ENCODE data around the gene GDF15.
"Not testable (repeated sequence)": the region's sequence is repeated elsewhere in the genome, so short reads cannot be mapped to it uniquely, and the experiment has no call there.

Gene GDF15, protein sequence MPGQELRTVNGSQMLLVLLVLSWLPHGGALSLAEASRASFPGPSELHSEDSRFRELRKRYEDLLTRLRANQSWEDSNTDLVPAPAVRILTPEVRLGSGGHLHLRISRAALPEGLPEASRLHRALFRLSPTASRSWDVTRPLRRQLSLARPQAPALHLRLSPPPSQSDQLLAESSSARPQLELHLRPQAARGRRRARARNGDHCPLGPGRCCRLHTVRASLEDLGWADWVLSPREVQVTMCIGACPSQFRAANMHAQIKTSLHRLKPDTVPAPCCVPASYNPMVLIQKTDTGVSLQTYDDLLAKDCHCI

GRCh38 chr19:18385675-18386542, at the start of gene GDF15:
GDF15 (plus strand) TSS chr19:18386158; CDS start chr19:18386190, 32 bp downstream.
- peak in 1 of 2 experiments; percentile 41 for DNase-seq

DNA sequence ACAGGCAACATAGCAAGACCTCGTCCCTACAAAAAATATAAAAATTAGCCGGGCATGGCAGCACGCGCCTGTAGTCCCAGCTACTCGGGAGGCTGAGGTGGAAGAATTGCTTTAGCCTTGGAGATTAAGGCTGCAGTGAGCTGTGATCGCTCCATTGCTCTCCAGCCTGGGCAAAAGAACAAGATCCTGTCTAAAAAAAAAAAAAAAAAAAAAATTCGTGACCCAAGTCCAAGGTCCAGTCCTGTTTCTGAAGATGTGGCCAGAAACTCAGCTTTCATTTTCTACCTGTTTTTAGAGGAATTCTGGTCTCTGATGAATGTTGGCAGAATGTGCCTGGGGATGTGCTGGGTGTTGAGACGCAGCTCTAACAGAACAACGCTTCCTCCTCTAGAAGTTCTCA, 47.4 kb upstream of the GDF15 start:
- DNase-seq = no peak

DNA sequence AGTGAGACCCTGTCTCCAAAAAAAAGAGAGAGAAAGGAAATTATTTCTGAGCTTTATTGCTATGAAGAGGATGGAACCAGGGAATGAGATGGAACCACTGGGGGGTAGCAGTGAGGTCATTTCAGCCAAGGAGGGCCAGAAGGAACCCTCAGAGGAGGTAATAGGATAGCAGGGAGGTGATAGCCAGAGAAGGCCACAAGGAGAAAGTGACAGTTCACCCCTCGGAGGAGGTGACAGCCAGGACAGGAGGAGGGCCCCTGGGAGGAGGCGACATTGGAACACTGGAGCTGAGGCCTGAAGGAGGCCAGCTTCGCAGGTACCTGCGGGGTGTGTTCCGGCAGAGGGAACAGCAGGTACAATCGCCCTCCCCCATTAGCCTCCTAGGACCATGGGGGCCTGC, 46.2 kb upstream of the GDF15 start:
- peak; percentile 21 to 55 for DNase-seq

- DNase-seq = peak; percentile 44 to 80
Observed at GRCh38 chr19:18340190-18340989, 45.6 kb upstream of the GDF15 start, which contains the start of gene PGPEP1. PGPEP1 (plus strand) TSS chr19:18340598; CDS start chr19:18340682, 84 bp downstream.

GRCh38 chr19:18340990-18341868, 44.7 kb upstream of the GDF15 start:
- DNase-seq = peak; percentile 22 to 71

GRCh38 chr19:18342090-18342632, 43.8 kb upstream of the GDF15 start:
- DNase-seq = no peak

GRCh38 chr19:18344582-18344950, 41.4 kb upstream of the GDF15 start:
- no peak for DNase-seq

DNA sequence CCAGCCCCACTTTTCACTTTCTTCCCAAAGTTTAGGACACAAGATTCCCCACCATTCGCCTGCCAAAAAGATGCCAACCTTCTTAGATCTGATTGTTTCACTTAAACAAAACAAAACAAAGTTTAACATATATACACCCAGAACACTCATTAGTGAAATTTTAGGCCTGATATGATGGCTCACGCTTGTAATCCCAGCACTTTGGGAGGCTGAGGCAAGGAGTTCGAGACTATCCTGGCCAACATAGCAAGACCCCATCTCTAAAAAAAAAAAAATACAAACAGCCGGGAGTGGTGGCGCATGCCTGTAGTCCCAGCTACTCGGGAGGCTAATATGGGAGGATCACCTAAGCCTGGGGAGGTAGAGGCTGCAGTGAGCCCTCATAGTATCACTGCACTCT, 40.7 kb upstream of the GDF15 start:
- DNase-seq = no peak

- DNase-seq = no peak
Observed at GRCh38 chr19:18346091-18346490, 39.9 kb upstream of the GDF15 start.

GRCh38 chr19:18348171-18348570, 37.8 kb upstream of the GDF15 start:
- no peak for DNase-seq

GRCh38 chr19:18348818-18349339, 37.1 kb upstream of the GDF15 start:
- DNase-seq = not testable (repeated sequence)

- DNase-seq = peak in 1 of 2 experiments; percentile 40
Observed at GRCh38 chr19:18349524-18350128, 36.3 kb upstream of the GDF15 start.

GRCh38 chr19:18350490-18350889, 35.5 kb upstream of the GDF15 start:
- no peak for DNase-seq

- DNase-seq = no peak
Observed at GRCh38 chr19:18351544-18351943, 34.4 kb upstream of the GDF15 start.

- no peak for DNase-seq
Observed at GRCh38 chr19:18353378-18354005, 32.5 kb upstream of the GDF15 start.

GRCh38 chr19:18354743-18355142, 31.2 kb upstream of the GDF15 start:
- DNase-seq = not testable (repeated sequence)

GRCh38 chr19:18357041-18357440, 28.9 kb upstream of the GDF15 start:
- DNase-seq = no peak

- DNase-seq = no peak
Observed at GRCh38 chr19:18361646-18362045, 24.3 kb upstream of the GDF15 start.

DNA sequence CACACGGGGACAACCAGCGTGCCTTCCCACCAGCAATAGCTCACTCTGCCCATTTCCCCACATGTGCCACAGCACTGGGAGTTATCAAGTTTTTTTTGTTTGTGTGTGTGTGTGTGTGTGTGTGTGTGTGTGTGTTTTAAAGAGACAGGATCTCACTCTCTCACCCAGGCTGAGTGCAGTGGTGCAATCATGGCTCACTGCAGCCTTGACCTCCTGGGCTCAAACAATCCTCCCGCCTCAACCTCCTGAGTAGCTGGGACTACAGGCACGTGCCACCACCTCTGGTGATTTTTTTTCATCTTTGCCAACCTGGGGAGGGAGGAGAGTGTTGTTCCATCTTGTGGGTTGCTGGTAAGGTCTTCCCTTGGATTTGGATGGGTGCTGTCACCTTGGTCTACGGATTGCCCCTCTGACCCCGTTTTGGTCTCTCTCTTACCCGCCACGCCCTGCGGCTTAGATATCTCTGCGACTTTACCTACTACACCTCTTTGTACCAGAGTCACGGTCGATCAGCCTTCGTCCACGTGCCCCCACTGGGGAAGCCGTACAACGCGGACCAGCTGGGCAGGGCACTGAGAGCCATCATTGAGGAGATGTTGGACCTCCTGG, 22.9 kb upstream of the GDF15 start:
- no peak for DNase-seq

DNA sequence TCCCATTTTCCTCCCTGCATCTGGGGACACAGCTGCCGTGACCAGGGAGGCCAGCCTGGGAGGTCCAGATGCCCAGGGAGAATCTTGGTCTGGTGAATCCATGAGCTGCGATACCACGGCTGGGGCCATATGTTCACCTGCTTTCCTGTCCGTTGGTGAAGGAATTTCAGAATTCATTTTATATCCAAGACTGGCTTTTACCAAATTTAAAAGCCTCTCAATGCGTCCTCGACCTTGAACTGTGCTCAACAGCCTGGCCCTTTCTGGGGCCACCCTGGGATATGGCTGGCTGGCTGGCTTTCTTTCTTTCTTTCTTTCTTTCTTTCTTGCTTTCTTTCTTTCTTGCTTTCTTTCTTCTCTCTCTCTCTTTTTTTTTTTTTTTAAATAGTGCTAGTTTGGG, 22.2 kb upstream of the GDF15 start:
- no peak for DNase-seq

Measured in NCI-H524 (cell line).